Activated B cell treated with CpG ODN at 0.5 μM for 24 hours (primary cell): ENCODE results near the gene TMEM115. TPM values are rescaled to one million over a fixed set of nuclear protein-coding genes. Genes with fewer than 3 reads are reported as not detected.

Experiments
- ATAC-seq: fragments of 200-7000 bp; cut with Tn5 transposase; one replicate; pipeline ENCODE4 v1.10.0; 2021; ENCODE audit warnings: low read depth, mild to moderate bottlenecking, moderate library complexity
- CTCF ChIA-PET: fragments of 350-600 bp; sonication (Branson Sonifier 250); formaldehyde crosslinking; loops from one replicate; lab custom pipeline; 2021; ENCODE audit warnings: antibody characterized with exemption; lab: Charles Lee
- POLR2A ChIA-PET: fragments of 350-600 bp; sonication (Branson Sonifier 250); formaldehyde crosslinking; loops from one replicate; lab custom pipeline; 2021; ENCODE audit warnings: antibody characterized with exemption; lab: Charles Lee
- DNase-seq: peaks from one replicate; pipeline ENCODE4 v3.0.0; 2022
- H3K27ac Mint-ChIP-seq: one replicate; pipeline ENCODE4 v1.8.0; 2020; ENCODE audit warnings: mixed read lengths
- H3K27me3 Mint-ChIP-seq: one replicate; pipeline ENCODE4 v1.8.0; 2021; ENCODE audit warnings: mixed read lengths
- H3K36me3 Mint-ChIP-seq: one replicate; pipeline ENCODE4 v1.8.0; 2021; ENCODE audit warnings: low read depth, mixed read lengths
- H3K4me1 Mint-ChIP-seq: one replicate; pipeline ENCODE4 v1.8.0; 2021; ENCODE audit warnings: mixed read lengths
- H3K4me3 Mint-ChIP-seq: one replicate; pipeline ENCODE4 v1.8.0; 2020; ENCODE audit warnings: mild to moderate bottlenecking, mixed read lengths
- H3K9me3 Mint-ChIP-seq: one replicate; pipeline ENCODE4 v1.8.0; 2020; ENCODE audit warnings: mixed read lengths
- intact Hi-C: fragments of 100-400 bp; cut with micrococcal nuclease; formaldehyde crosslinking; loops from one replicate; pipeline ENCODE4 v1.15.1; 2024
- total RNA-seq: library from RNA; stranded (reverse); gene quantifications from 2 replicates; pipeline ENCODE4 v1.2.3, GENCODE V29; 2022
- TF ChIP-seq, protein P1 (sequence below): fragments of 200-600 bp; IDR thresholded peaks from one replicate; pipeline ENCODE4 v1.8.0; 2022; ENCODE audit warnings: antibody characterized with exemption, mild to moderate bottlenecking

Gene TMEM115
- total RNA-seq, 1 donor from 2014 or later, result 19.6 TPM

DNA sequence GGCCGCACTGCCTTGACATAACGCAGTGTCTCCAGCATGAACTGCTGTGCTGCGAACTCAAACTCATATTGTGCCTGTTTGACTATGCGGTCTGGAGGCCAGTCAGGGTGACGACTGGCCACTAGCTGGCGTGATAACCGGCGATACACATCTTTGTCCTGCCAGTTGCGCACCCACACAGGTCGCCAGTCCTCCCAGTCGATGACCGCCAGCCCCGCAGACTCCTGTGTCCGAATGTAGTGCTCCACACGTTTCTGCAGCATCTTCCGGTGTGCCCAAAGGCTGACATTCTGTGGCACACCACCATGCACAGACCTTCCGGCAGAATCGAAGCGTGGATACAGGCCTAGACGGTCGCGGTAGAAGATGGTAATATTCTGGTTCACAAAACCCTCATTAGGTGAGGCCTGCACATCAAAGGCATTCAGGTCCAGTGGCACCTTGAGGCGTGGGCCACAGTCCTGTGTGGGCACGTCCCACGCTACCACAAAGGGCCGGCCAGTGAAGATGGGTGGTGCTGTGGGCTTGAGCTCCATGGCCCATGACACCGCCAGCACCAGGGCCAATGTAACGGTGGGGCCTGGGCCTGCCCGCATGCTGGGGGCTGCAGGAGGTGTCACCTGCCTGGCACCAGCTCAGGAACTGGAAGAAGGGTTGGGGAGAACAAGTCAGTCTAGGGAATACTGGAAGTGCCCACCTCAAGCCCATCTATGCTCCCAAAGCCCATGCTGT is 39.3 kb downstream of the TMEM115 start:
- ATAC-seq (no peak), DNase-seq (no peak)
- CTCF ChIA-PET, result interaction anchor here (0.5 kb wide), 1 partner anchor 211 kb away, joined by 3 read pairs; no protein-coding TSS in a partner anchor
- no peak overlapping the region for H3K27ac Mint-ChIP-seq
- H3K4me1 Mint-ChIP-seq, result peaks cover 43% of the 10 kb centered on the region
- TF ChIP-seq, protein P1, sequence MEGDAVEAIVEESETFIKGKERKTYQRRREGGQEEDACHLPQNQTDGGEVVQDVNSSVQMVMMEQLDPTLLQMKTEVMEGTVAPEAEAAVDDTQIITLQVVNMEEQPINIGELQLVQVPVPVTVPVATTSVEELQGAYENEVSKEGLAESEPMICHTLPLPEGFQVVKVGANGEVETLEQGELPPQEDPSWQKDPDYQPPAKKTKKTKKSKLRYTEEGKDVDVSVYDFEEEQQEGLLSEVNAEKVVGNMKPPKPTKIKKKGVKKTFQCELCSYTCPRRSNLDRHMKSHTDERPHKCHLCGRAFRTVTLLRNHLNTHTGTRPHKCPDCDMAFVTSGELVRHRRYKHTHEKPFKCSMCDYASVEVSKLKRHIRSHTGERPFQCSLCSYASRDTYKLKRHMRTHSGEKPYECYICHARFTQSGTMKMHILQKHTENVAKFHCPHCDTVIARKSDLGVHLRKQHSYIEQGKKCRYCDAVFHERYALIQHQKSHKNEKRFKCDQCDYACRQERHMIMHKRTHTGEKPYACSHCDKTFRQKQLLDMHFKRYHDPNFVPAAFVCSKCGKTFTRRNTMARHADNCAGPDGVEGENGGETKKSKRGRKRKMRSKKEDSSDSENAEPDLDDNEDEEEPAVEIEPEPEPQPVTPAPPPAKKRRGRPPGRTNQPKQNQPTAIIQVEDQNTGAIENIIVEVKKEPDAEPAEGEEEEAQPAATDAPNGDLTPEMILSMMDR, result no peak
- POLR2A ChIA-PET, result interaction anchor here (1.9 to 9.7 kb wide), 3 partner anchors 18 to 31 kb away, joined by 10 to 167 read pairs (median 20); partner anchors contain the start of genes CYB561D2, HYAL3, NAA80 and NPRL2
- no peaks in the 10 kb centered on the region for H3K27me3 Mint-ChIP-seq
- H3K36me3 Mint-ChIP-seq, result peaks cover 10% of the 10 kb centered on the region
- intact Hi-C loops, result loop anchor here (2.0 to 5.0 kb wide), 2 partner anchors 17 to 1603 kb away; partner anchors contain the start of gene IP6K2
- no peaks in the 10 kb centered on the region for H3K9me3 Mint-ChIP-seq
- H3K4me3 Mint-ChIP-seq, result peak overlapping the region; percentile 88

DNA sequence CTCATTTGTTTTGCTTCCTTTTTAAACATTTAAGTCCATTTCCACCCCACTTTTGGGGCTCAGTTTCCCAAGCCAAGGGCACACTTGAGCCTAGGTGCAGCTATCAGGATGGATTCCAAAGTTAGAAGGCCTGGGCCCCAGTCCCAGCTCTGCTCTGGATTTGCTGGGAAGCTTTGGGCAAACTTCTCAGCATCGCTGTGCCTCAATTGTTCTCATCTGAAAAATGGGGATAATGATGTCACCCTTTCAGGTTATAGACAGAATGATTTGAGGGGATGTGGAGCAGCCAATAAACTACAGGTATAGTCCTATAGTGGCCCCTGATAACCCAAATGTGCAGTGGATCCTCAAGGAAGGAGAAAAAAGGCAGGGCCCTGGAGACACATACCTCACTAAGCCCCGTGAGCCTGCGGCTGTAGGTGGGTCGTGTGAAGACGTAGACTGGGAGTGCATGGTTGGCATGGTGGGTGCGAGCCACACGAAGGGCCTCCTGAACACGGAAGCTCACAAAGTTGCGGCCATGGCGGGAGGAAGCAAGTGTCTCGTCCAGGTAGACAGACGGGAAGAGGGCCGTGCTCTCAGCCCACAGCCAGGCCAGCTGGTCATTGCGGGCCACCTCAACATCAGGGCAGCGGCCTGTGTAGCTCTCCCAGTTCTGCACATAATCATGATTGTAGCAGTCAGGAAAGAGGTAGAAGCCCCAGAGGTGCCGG is 40.0 kb downstream of the TMEM115 start:
- ATAC-seq, result no peak
- Mint-ChIP-seq H3K4me3 (peak overlapping the region; percentile 15), H3K27me3 (no peaks in the 10 kb centered on the region), H3K36me3 (peaks cover 3% of the 10 kb centered on the region), H3K9me3 (no peaks in the 10 kb centered on the region), H3K27ac (no peak overlapping the region), H3K4me1 (peaks cover 39% of the 10 kb centered on the region)
- ChIA-PET CTCF (interaction anchor here (1.6 kb wide), 1 partner anchor 20 kb away, joined by 3 read pairs; the partner anchor contains the start of genes HYAL3 and NAA80), POLR2A (interaction anchor here (0.9 to 9.7 kb wide), 3 partner anchors 19 to 27 kb away, joined by 4 to 167 read pairs (median 4); partner anchors contain the start of genes HYAL3, IFRD2, NAA80 and RASSF1)
- no peak for DNase-seq
- TF ChIP-seq, protein P1, result no peak
- intact Hi-C loops, result no loop called here

- ATAC-seq (no peak), DNase-seq (no peak)
- Mint-ChIP-seq H3K27ac (no peak overlapping the region), H3K36me3 (peaks cover 3% of the 10 kb centered on the region), H3K9me3 (no peaks in the 10 kb centered on the region), H3K4me3 (no peak overlapping the region), H3K4me1 (peaks cover 39% of the 10 kb centered on the region), H3K27me3 (no peaks in the 10 kb centered on the region)
- ChIA-PET CTCF (interaction anchor here (1.6 kb wide), 1 partner anchor 20 kb away, joined by 3 read pairs; the partner anchor contains the start of genes HYAL3 and NAA80), POLR2A (interaction anchor here (0.9 to 1.3 kb wide), 2 partner anchors 19 to 27 kb away, joined by 4 read pairs; partner anchors contain the start of genes HYAL3, IFRD2 and NAA80)
- intact Hi-C loops, result no loop called here
- TF ChIP-seq, protein P1, result no peak
Observed at GRCh38 chr3:50318615-50319014, 40.7 kb downstream of the TMEM115 start.

DNA sequence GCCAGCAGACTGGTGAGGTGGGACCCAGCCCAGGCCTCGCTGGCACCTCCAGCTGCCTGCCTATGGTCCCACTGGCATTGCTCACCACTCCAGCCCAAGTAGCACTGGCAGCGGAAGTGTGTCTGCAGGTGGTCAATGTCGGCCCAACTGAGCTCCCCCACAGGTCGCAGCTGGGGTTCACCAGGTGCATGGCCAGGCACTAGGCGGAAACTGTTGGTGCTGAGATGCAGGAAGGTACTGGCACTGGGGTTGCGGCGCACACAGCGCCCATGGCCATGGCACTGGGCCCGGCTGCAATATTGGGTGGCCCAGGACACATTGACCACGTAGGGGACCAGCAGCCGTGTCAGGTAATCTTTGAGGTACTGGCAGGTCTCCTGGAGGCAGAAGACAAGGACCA is 41.2 kb downstream of the TMEM115 start:
- no peak for ATAC-seq
- intact Hi-C loops, result no loop called here
- H3K4me3 Mint-ChIP-seq, result no peak overlapping the region
- POLR2A ChIA-PET, result interaction anchor here (1.3 kb wide), 2 partner anchors 19 to 26 kb away, joined by 4 read pairs; partner anchors contain the start of genes HYAL3, IFRD2 and NAA80
- no peak for DNase-seq
- TF ChIP-seq, protein P1, result no peak
- no peaks in the 10 kb centered on the region for H3K9me3 Mint-ChIP-seq
- H3K4me1 Mint-ChIP-seq, result peaks cover 38% of the 10 kb centered on the region
- H3K27ac Mint-ChIP-seq, result no peak overlapping the region
- peaks cover 3% of the 10 kb centered on the region for H3K36me3 Mint-ChIP-seq
- H3K27me3 Mint-ChIP-seq, result no peaks in the 10 kb centered on the region
- CTCF ChIA-PET, result interaction anchor here (1.6 kb wide), 1 partner anchor 19 kb away, joined by 3 read pairs; the partner anchor contains the start of genes HYAL3 and NAA80
